Duodenal mucosa (tissue), 2 donors: ENCODE results near the gene SPRED1.

Source experiments
- H3K27ac ChIP-seq: one replicate; pipeline ENCODE4 v1.7.0; 2013; ENCODE audit warnings: low read depth, low read length
- H3K27me3 ChIP-seq, 2 donors: one replicate each; pipeline ENCODE4 v1.7.0; 2013; ENCODE audit warnings: low read length in 2 of 2, control low read depth in 1 of 2; ENCODE audit not compliant: insufficient read depth in 2 of 2, control insufficient read depth in 1 of 2
- H3K36me3 ChIP-seq, 2 donors: one replicate each; pipeline ENCODE4 v1.7.0; 2013; ENCODE audit warnings: low read length in 2 of 2, control low read depth in 1 of 2; ENCODE audit not compliant: insufficient read depth in 2 of 2, control insufficient read depth in 1 of 2
- H3K4me1 ChIP-seq, 2 donors: one replicate each; pipeline ENCODE4 v1.7.0; 2013; ENCODE audit warnings: low read length in 2 of 2, control low read depth in 1 of 2; ENCODE audit not compliant: insufficient read depth in 2 of 2, control insufficient read depth in 1 of 2
- H3K4me3 ChIP-seq, 2 donors: one replicate each; pipeline ENCODE4 v1.7.0; 2013; ENCODE audit warnings: low read length in 2 of 2, low read depth in 1 of 2
- H3K9ac ChIP-seq, 2 donors: one replicate each; pipeline ENCODE4 v1.7.0; 2013; ENCODE audit warnings: low read length in 2 of 2, low read depth in 1 of 2
- H3K9me3 ChIP-seq, 2 donors: one replicate each; pipeline ENCODE4 v1.7.0; 2013; ENCODE audit warnings: low read length in 2 of 2, control low read depth in 1 of 2; ENCODE audit not compliant: control insufficient read depth in 1 of 2

SPRED1 gene

GRCh38 chr15:38216763-38217162 lies 35.9 kb upstream of the SPRED1 start:
- H3K36me3 ChIP-seq, result no peaks in the 10 kb centered on the region
- H3K4me1 ChIP-seq, result peaks cover 9 to 27% of the 10 kb centered on the region in 2 donors
- no peaks in the 10 kb centered on the region for H3K9me3 ChIP-seq
- no peak overlapping the region for H3K9ac ChIP-seq
- H3K4me3 ChIP-seq, result no peak overlapping the region
- H3K27me3 ChIP-seq, result no peaks in the 10 kb centered on the region
- no peak overlapping the region for H3K27ac ChIP-seq

GRCh38 chr15:38217191-38217595 lies 35.4 kb upstream of the SPRED1 start:
- H3K4me3 ChIP-seq, result no peak overlapping the region
- H3K4me1 ChIP-seq, result peaks cover 9 to 30% of the 10 kb centered on the region in 2 donors
- no peaks in the 10 kb centered on the region for H3K9me3 ChIP-seq
- H3K27ac ChIP-seq, result no peak overlapping the region
- no peak overlapping the region for H3K9ac ChIP-seq
- H3K36me3 ChIP-seq, result no peaks in the 10 kb centered on the region
- H3K27me3 ChIP-seq, result no peaks in the 10 kb centered on the region

- Histone ChIP-seq H3K9ac (no peak overlapping the region), H3K27me3 (no peaks in the 10 kb centered on the region), H3K36me3 (no peaks in the 10 kb centered on the region), H3K27ac (no peak overlapping the region), H3K4me3 (no peak overlapping the region), H3K4me1 (peaks cover 5 to 27% of the 10 kb centered on the region in 2 donors), H3K9me3 (no peaks in the 10 kb centered on the region)
Measured at GRCh38 chr15:38217788-38218609, 34.6 kb upstream of the SPRED1 start.

- Histone ChIP-seq H3K27ac (no peak overlapping the region), H3K36me3 (no peaks in the 10 kb centered on the region), H3K27me3 (no peaks in the 10 kb centered on the region), H3K4me1 (peaks cover 0 to 19% of the 10 kb centered on the region in 2 donors), H3K4me3 (no peak overlapping the region), H3K9ac (no peak overlapping the region), H3K9me3 (no peaks in the 10 kb centered on the region)
Measured at GRCh38 chr15:38220606-38221273, 31.9 kb upstream of the SPRED1 start.

GRCh38 chr15:38224486-38224885 lies 28.1 kb upstream of the SPRED1 start:
- Histone ChIP-seq H3K27me3 (no peaks in the 10 kb centered on the region), H3K9me3 (no peaks in the 10 kb centered on the region), H3K4me1 (peaks cover 3 to 11% of the 10 kb centered on the region in 2 donors), H3K9ac (no peak overlapping the region), H3K36me3 (no peaks in the 10 kb centered on the region), H3K27ac (no peak overlapping the region), H3K4me3 (no peak overlapping the region)

GRCh38 chr15:38225381-38225780 lies 27.3 kb upstream of the SPRED1 start:
- Histone ChIP-seq H3K4me3 (no peak overlapping the region), H3K27me3 (no peaks in the 10 kb centered on the region), H3K27ac (no peak overlapping the region), H3K36me3 (no peaks in the 10 kb centered on the region), H3K4me1 (peaks cover 3 to 11% of the 10 kb centered on the region in 2 donors), H3K9me3 (no peaks in the 10 kb centered on the region), H3K9ac (no peak overlapping the region)

GRCh38 chr15:38226608-38227266 lies 25.9 kb upstream of the SPRED1 start:
- no peak overlapping the region for H3K27ac ChIP-seq
- no peak overlapping the region for H3K4me3 ChIP-seq
- H3K4me1 ChIP-seq, result peaks cover 3 to 11% of the 10 kb centered on the region in 2 donors
- no peaks in the 10 kb centered on the region for H3K27me3 ChIP-seq
- no peak overlapping the region for H3K9ac ChIP-seq
- H3K9me3 ChIP-seq, result no peaks in the 10 kb centered on the region
- H3K36me3 ChIP-seq, result no peaks in the 10 kb centered on the region

- Histone ChIP-seq H3K9me3 (no peaks in the 10 kb centered on the region), H3K4me3 (no peak overlapping the region), H3K36me3 (no peaks in the 10 kb centered on the region), H3K27ac (no peak overlapping the region), H3K27me3 (no peaks in the 10 kb centered on the region), H3K4me1 (peaks cover 3 to 6% of the 10 kb centered on the region in 2 donors), H3K9ac (no peak overlapping the region)
Measured at GRCh38 chr15:38227941-38228340, 24.7 kb upstream of the SPRED1 start.

- Histone ChIP-seq H3K9me3 (no peaks in the 10 kb centered on the region), H3K27me3 (no peaks in the 10 kb centered on the region), H3K4me1 (peaks cover 3 to 6% of the 10 kb centered on the region in 2 donors), H3K9ac (no peak overlapping the region), H3K36me3 (no peaks in the 10 kb centered on the region), H3K27ac (no peak overlapping the region), H3K4me3 (no peak overlapping the region)
Measured at GRCh38 chr15:38228618-38229017, 24.0 kb upstream of the SPRED1 start.

GRCh38 chr15:38229705-38230310 lies 22.8 kb upstream of the SPRED1 start:
- H3K4me3 ChIP-seq, result no peak overlapping the region
- H3K4me1 ChIP-seq, result peaks cover 3 to 6% of the 10 kb centered on the region in 2 donors
- no peak overlapping the region for H3K27ac ChIP-seq
- no peaks in the 10 kb centered on the region for H3K36me3 ChIP-seq
- H3K27me3 ChIP-seq, result no peaks in the 10 kb centered on the region
- no peaks in the 10 kb centered on the region for H3K9me3 ChIP-seq
- no peak overlapping the region for H3K9ac ChIP-seq
